Measurements from ENCODE around the gene PLCE1.
"Not testable (repeated sequence)": the region's sequence is repeated elsewhere in the genome, so short reads cannot be mapped to it uniquely, and the experiment has no call there.

PLCE1 gene

GRCh38 chr10:93993782-93994437, at the start of gene PLCE1:
PLCE1 (plus strand) TSS chr10:93993931; CDS start chr10:94031047, 37,116 bp downstream.
- DNase-seq (ENCODE audit: low read depth): no peak

DNA sequence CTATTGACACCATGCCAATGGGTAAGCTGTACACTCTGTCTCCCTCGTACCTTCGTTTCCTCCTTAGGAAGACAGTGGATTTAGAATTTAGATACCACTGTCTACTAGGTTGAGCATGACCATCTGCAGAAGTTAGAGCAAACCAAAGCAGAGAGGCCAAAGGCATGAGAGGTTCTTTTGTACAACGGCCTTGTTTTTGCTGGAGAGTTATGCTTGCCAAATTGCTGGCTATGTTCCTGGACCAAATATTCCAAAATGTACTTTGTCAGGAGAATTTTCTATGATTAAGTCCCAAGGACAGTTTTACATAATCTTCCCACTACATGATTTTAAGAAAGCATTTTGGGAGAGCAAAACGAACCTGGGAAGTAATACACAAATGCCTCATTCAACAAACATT, 47.9 kb upstream of the PLCE1 start:
- DNase-seq (ENCODE audit: low read depth): no peak

- no peak for DNase-seq (ENCODE audit: low read depth)
Observed at GRCh38 chr10:93947055-93947454, 46.7 kb upstream of the PLCE1 start.

DNA sequence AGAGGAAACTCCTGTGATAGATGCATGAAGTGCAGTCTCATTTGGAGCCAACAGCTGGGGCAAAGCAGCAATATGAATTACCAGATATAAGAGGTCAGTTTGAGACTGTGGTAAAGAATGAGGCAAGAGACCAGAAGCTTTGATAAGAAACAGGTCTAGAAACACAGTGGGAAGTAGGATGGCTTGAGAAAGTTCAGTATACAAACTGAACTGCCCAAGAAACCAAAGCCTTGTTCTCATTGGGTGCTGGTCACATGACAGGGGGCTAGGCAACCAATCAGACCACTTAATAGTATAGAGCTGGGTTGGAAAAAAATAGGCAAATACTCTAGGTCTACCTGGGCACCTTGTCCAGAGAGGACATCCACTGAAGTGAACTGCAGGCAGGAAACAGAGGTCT, 46.2 kb upstream of the PLCE1 start:
- no peak for DNase-seq (ENCODE audit: low read depth)

GRCh38 chr10:93951905-93952304, 41.8 kb upstream of the PLCE1 start:
- no peak for DNase-seq (ENCODE audit: low read depth)

- DNase-seq (ENCODE audit: low read depth): no peak
Observed at GRCh38 chr10:93954299-93954698, 39.4 kb upstream of the PLCE1 start.

GRCh38 chr10:93954726-93955363, 38.9 kb upstream of the PLCE1 start:
- no peak for DNase-seq (ENCODE audit: low read depth)

DNA sequence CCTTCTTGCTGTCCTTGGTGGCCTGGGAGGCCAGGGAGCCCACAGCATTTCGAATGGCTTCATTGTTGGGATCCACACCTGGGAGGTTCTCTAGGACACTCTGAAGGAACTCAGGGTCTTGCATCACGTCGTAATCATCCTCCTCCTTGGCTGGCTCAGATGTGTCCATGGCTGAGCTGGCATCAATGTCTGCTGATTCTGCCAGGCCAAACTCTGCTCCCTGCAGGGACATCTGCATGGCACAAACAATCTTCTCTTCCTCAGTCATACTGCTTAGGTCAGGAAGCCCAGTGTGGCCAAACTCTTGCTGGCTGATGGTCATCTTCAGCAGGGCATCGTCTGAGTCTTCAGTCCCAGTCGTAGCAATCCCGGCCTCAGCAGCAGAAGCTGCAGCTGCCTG, 34.9 kb upstream of the PLCE1 start:
- no peak for DNase-seq (ENCODE audit: low read depth)

DNA sequence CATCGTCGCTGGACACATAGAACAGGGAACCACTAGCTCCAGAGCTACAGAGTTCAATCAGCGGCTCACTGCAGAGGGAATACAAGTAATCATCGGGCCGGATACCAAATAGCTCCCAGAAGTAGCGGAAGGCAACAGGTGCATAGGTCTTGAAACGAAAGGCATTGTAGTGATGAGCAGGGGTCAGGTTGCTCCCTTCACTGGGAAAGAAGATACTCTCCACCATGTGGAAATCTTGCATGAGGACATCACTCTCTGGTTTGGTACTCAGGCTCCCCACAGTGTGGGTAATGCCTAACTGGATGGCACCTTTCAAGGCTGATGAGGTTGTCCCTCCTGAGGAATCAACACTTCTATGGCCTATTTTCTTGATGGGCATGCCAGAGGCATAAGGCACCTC, 32.7 kb upstream of the PLCE1 start:
- not testable (repeated sequence) for DNase-seq (ENCODE audit: low read depth)

DNA sequence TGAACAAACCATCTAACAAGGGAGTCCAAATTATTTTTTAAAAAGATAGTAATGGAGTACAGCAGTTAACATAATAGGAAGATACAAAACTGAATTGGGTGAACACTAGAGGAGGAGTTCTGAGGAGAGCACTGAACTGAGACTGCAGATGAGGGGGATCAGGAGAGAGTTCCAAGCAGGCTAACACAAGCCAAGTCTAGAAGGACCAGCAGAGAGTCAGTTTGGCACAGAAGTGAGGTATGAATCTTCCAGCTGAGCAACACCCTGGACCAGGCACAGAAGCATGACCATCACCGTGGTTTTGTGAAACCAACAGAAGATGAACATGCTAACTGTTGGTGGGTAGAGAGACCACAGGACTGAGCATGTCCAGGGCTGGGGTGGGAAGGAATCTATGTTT, 30.8 kb upstream of the PLCE1 start:
- no peak for DNase-seq (ENCODE audit: low read depth)

GRCh38 chr10:93963434-93963833, 30.3 kb upstream of the PLCE1 start:
- DNase-seq (ENCODE audit: low read depth): no peak

DNA sequence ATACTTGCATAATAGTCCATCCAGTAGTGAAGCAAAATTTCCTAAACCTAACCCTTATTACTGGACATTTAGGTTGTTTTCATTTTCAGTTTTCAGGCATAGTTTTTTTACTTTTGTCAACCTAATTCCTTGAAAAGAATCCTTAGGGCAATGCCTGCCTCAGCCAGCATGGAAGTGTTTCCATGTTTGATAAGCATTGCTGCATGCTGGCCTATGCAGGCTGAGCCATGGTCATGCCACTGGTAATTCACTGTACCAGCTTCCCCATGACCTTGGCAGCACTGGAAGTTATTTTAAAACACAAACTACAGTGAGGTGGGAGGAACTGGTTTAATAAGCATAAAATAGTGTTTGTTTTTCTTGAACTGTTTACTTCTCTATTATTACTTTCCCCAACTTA, 27.8 kb upstream of the PLCE1 start:
- DNase-seq (ENCODE audit: low read depth): no peak

- DNase-seq (ENCODE audit: low read depth): no peak
Observed at GRCh38 chr10:93967756-93968155, 26.0 kb upstream of the PLCE1 start.

GRCh38 chr10:93968540-93968945, 25.2 kb upstream of the PLCE1 start:
- DNase-seq (ENCODE audit: low read depth): no peak

- DNase-seq (ENCODE audit: low read depth): not testable (repeated sequence)
Observed at GRCh38 chr10:93970433-93971010, 23.2 kb upstream of the PLCE1 start.

GRCh38 chr10:93973748-93974445, 19.8 kb upstream of the PLCE1 start:
- no peak for DNase-seq (ENCODE audit: low read depth)

- no peak for DNase-seq (ENCODE audit: low read depth)
Observed at GRCh38 chr10:93977442-93977841, 16.3 kb upstream of the PLCE1 start.

DNA sequence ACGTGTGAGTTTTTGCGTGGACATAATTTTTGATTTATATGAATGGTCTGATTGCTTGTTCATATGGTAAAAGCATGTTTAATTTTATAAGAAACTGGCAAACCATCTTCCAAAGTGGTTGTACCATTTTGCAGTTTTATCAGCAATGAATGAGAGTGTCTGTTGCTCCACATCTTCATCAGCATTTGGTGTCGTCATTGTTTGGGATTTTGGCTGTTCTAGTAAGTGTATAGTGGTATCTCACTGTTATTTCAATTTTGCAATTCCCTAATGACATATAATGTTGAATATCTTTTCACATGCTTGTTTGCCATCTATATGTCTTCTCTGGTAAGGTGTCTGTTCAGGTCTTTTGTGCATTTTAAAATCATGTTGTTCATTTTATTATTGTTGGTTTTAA, 13.2 kb upstream of the PLCE1 start:
- no peak for DNase-seq (ENCODE audit: low read depth)

- no peak for DNase-seq (ENCODE audit: low read depth)
Observed at GRCh38 chr10:93991114-93991513, 2.6 kb upstream of the PLCE1 start.

GRCh38 chr10:93991596-93992284, 2.0 kb upstream of the PLCE1 start:
- no peak for DNase-seq (ENCODE audit: low read depth)

GRCh38 chr10:93992400-93993030, 1.2 kb upstream of the PLCE1 start:
- DNase-seq (ENCODE audit: low read depth): no peak

DNA sequence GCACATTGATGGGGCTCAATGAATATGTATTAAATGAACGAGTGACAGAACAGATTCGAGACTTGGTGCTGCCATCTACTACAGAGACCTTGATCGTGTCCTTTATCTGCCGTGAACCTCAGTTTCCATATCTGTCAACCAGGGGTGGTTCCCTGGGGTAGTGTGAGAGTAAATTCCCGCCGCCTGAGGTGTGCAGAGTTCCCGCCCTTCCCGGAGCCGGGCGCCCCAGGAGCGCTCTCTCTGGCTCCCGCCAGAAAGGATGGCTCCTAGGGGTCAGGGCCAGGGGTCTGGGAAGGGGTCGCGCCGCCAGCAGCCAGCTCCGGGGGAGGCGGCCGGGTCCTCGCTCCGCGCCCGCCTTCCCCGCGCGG, 333 bp upstream of the PLCE1 start:
- no peak for DNase-seq (ENCODE audit: low read depth)

Measured in stimulated activated CD8-positive, alpha-beta memory T cell treated with anti-CD3 and anti-CD28 coated beads, Interleukin-7, amount 100 ng/mL, for 24 hours (primary cell).